ENCODE results near the gene CFL1.

Gene CFL1

GRCh38 chr11:65867284-65868071 lies 9.5 kb upstream of the CFL1 start:
- DNase-seq (ENCODE audit: low read depth in 2 of 2) = no peak
- H3K4me3 ChIP-seq (replicated peaks in 1 of 2; ENCODE audit: low read depth in 2 of 2, low read length in 2 of 2) = no peak overlapping the region

GRCh38 chr11:65866509-65867283 lies 8.7 kb upstream of the CFL1 start:
- no peak for TF ChIP-seq CTCF (IDR thresholded peaks at IDR 0.05; ENCODE audit: low read depth, low read length)
- no peak overlapping the region for H3K4me3 ChIP-seq (replicated peaks in 1 of 2; ENCODE audit: low read depth in 2 of 2, low read length in 2 of 2)
- DNase-seq (ENCODE audit: low read depth in 2 of 2) = no peak

More at GRCh38 chr11:65867284-65868071, 9.5 kb upstream of the CFL1 start:
- TF ChIP-seq CTCF (IDR thresholded peaks at IDR 0.05; ENCODE audit: low read depth, low read length) = no peak

- H3K4me3 ChIP-seq (replicated peaks in 1 of 2; ENCODE audit: low read depth in 2 of 2, low read length in 2 of 2) = no peak overlapping the region
- TF ChIP-seq CTCF (IDR thresholded peaks at IDR 0.05; ENCODE audit: low read depth, low read length) = no peak
- DNase-seq (ENCODE audit: low read depth in 2 of 2) = no peak
Observed at GRCh38 chr11:65865550-65866172, 7.7 kb upstream of the CFL1 start.

GRCh38 chr11:65864706-65865471 lies 6.9 kb upstream of the CFL1 start:
- DNase-seq (ENCODE audit: low read depth in 2 of 2) = no peak
- no peak for TF ChIP-seq CTCF (IDR thresholded peaks at IDR 0.05; ENCODE audit: low read depth, low read length)
- no peak overlapping the region for H3K4me3 ChIP-seq (replicated peaks in 1 of 2; ENCODE audit: low read depth in 2 of 2, low read length in 2 of 2)

GRCh38 chr11:65863889-65864705 lies 6.1 kb upstream of the CFL1 start:
- no peak for DNase-seq (ENCODE audit: low read depth in 2 of 2)
- TF ChIP-seq CTCF (IDR thresholded peaks at IDR 0.05; ENCODE audit: low read depth, low read length) = no peak
- no peak overlapping the region for H3K4me3 ChIP-seq (replicated peaks in 1 of 2; ENCODE audit: low read depth in 2 of 2, low read length in 2 of 2)

All from cardiac fibroblast (primary cell).